Panc1 (cell line): ENCODE measurements around the gene MAPK6.

Experiments
- POLR2AphosphoS5 ChIP-seq: IDR thresholded peaks from 2 replicates; pipeline ENCODE4 v1.6.1; 2012; ENCODE audit warnings: mild to moderate bottlenecking, low read depth, low read length, moderate library complexity
- TCF7L2 ChIP-seq: IDR thresholded peaks from 2 replicates; pipeline ENCODE4 v1.6.1; 2011; ENCODE audit warnings: mild to moderate bottlenecking, low read depth, low read length, inconsistent platforms
- TF ChIP-seq, protein P1 (sequence below): fragments of 450-650 bp; IDR thresholded peaks from 2 replicates; pipeline ENCODE4 v1.5.1; 2017; ENCODE audit warnings: mild to moderate bottlenecking
- TF ChIP-seq, protein P2 (sequence below), 2 experiments: IDR thresholded peaks; 2 replicates each; pipeline ENCODE4 v1.6.1; 2011 to 2012; ENCODE audit warnings: low read depth in 2 of 2, control low read depth in 1 of 2, low read length in 1 of 2, mild to moderate bottlenecking in 1 of 2, moderate library complexity in 1 of 2; ENCODE audit not compliant: insufficient read depth in 1 of 2

DNA sequence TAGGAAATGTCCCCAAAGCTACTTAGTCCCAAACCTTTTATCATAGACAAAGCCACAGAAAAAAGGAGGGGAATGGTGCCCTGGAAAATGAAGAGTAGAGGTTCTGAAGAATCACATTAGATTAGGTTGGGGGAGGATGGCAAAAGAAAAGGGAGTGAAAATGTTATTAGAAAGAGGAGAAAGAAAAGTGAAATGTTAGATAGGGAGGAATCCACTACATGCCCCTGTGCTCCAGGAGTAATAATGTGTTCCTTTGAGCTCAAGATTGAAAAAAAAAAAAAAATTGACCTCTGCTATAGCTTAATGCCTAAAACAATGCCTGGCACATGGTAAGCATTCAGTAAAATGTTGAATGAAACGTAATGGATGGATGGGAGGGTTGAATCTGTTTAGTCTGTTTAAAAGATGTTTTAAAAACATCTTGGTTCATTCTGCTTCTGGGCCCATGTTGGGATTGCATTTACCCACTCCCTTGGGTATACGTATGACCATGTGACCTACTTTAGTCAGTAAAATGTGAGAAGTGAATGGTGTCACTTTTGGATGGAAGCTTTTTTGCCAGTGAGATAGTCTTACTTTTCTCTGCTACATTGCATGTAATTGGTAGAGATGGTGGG lies 19.0 kb downstream of the MAPK6 start:
- TF ChIP-seq, protein P1, sequence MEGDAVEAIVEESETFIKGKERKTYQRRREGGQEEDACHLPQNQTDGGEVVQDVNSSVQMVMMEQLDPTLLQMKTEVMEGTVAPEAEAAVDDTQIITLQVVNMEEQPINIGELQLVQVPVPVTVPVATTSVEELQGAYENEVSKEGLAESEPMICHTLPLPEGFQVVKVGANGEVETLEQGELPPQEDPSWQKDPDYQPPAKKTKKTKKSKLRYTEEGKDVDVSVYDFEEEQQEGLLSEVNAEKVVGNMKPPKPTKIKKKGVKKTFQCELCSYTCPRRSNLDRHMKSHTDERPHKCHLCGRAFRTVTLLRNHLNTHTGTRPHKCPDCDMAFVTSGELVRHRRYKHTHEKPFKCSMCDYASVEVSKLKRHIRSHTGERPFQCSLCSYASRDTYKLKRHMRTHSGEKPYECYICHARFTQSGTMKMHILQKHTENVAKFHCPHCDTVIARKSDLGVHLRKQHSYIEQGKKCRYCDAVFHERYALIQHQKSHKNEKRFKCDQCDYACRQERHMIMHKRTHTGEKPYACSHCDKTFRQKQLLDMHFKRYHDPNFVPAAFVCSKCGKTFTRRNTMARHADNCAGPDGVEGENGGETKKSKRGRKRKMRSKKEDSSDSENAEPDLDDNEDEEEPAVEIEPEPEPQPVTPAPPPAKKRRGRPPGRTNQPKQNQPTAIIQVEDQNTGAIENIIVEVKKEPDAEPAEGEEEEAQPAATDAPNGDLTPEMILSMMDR = no peak
- TF ChIP-seq POLR2AphosphoS5 (no peak), TCF7L2 (no peak)
- TF ChIP-seq, protein P2, sequence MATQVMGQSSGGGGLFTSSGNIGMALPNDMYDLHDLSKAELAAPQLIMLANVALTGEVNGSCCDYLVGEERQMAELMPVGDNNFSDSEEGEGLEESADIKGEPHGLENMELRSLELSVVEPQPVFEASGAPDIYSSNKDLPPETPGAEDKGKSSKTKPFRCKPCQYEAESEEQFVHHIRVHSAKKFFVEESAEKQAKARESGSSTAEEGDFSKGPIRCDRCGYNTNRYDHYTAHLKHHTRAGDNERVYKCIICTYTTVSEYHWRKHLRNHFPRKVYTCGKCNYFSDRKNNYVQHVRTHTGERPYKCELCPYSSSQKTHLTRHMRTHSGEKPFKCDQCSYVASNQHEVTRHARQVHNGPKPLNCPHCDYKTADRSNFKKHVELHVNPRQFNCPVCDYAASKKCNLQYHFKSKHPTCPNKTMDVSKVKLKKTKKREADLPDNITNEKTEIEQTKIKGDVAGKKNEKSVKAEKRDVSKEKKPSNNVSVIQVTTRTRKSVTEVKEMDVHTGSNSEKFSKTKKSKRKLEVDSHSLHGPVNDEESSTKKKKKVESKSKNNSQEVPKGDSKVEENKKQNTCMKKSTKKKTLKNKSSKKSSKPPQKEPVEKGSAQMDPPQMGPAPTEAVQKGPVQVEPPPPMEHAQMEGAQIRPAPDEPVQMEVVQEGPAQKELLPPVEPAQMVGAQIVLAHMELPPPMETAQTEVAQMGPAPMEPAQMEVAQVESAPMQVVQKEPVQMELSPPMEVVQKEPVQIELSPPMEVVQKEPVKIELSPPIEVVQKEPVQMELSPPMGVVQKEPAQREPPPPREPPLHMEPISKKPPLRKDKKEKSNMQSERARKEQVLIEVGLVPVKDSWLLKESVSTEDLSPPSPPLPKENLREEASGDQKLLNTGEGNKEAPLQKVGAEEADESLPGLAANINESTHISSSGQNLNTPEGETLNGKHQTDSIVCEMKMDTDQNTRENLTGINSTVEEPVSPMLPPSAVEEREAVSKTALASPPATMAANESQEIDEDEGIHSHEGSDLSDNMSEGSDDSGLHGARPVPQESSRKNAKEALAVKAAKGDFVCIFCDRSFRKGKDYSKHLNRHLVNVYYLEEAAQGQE (IDR thresholded peaks at IDR 0.05; ENCODE audit: insufficient read depth in 1 of 2, low read depth in 2 of 2, low read length in 1 of 2) = no peak
